ENCODE results near the gene GSTM1.
"Not testable (repeated sequence)": the region's sequence is repeated elsewhere in the genome, so short reads cannot be mapped to it uniquely, and the experiment has no call there.

Gene GSTM1

DNA sequence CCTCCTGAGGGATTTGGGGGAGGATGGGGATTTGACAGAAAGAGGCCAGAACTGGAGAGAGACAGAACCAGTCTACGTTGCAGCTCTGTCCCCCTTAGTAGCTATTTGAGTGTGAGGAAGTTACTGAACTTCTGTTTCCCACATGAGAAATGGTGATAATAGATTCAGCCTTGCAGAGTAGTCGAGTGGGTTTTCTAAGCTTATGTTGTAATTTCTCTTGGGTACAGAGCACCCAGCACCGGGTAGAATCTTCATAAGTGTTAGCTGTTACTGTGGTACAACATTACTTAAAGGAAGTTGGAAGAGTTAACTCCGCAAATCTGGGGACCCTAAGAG lies 27.0 kb upstream of the GSTM1 start:
- DNase-seq, result not testable (repeated sequence)

DNA sequence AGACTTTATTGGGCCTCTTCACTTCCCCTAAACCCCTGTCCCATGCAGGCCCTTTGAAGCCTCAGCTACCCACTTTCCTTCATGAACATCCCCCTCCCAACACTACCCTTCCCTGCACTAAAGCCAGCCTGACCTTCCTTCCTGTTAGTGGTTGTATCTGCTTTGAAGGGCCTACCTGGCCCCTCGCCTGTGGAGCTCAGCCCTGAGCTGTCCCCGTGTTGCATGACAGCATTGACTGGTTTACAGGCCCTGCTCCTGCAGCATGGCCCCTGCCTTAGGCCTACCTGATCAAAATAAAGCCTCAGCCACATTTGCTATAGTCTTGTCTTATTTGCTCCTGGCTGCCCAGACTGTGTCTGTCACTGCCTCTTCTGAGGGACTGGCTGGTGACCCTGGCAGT lies 26.2 kb upstream of the GSTM1 start:
- no peak for DNase-seq

DNA sequence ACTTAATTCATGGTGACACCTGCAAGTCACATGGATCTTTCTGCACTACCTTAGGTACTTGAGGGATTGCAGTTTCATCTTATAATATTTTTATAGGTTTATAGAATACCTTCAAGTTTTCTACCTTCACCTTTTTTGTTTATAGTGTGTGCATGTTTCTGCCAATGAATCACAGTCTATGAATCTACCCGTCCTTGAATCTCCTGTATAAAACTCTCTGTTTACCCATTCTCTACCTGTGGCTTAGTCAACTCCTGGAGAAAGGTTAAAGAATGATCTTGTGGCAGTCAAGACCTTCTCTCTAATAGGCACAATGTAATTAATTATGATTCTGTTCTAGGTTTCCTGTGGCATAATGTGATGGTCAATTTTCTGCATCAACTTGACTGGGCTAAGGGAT lies 22.9 kb upstream of the GSTM1 start:
- no peak for DNase-seq

DNA sequence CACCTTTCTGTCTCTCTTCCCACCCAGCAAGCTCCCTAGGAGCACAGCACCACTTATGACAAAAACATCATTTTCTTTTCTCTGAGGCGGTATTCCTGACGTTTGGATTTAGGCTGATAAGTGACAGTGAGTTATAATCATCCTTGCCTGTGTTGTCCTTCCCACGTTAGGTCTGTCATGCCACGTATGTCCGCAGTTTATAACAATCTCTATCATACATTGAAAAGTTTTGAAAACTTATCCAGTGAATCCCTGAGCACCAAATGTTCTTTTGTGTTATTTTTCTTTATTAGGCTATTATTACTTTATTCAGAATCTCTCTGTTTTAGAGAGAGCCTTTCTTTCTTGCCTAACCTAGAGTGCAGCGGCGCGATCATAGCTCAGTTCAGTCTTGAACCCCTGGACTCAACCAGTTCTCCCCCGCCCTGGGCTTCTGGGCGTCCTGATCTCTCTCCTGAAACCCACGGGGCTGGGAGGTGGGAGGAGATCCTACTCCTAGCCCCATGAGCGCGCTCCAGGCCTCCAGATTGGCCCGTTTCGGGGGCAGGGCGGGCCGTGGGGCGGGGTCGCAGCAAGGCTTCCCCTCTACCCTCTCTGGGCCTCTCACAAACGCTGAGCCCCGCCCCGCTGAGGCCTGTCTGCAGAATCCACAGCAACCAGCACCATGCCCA lies 20.0 kb upstream of the GSTM1 start, which contains the start of gene GSTM2:
GSTM2 (plus strand) TSS at position 606 of the 671 bp plus-strand sequence; CDS start at position 665, 59 bp downstream.
- DNase-seq, result peak; percentile 79

DNA sequence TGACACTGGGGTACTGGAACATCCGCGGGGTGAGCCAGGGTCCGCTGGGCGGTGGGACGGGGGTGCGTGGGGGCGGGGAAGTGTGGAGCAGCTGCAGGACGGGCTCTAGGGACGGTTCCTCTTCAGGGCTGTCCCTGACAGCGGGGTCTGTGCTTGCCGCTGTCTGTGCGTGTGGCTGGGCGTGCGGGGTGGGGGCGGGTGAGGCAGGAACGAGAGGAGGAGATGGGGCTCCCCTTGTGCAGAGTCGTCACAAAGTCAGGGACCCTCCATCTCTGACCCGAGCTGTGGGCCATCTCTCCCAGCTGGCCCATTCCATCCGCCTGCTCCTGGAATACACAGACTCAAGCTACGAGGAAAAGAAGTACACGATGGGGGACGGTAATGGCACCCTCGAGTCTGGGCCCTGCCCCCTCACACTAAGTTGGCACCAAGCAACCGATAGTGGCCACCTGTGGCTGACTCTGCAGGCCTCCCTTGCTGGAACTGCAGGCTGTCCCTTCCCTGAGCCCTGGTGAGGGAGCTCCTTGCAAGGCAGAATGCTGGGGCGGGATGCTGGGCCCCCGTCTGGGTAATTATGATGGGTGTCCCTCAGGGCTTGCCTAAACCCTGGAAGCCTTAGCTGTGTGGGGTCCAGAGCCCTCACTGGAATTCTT lies 19.4 kb upstream of the GSTM1 start:
- DNase-seq, result no peak

DNA sequence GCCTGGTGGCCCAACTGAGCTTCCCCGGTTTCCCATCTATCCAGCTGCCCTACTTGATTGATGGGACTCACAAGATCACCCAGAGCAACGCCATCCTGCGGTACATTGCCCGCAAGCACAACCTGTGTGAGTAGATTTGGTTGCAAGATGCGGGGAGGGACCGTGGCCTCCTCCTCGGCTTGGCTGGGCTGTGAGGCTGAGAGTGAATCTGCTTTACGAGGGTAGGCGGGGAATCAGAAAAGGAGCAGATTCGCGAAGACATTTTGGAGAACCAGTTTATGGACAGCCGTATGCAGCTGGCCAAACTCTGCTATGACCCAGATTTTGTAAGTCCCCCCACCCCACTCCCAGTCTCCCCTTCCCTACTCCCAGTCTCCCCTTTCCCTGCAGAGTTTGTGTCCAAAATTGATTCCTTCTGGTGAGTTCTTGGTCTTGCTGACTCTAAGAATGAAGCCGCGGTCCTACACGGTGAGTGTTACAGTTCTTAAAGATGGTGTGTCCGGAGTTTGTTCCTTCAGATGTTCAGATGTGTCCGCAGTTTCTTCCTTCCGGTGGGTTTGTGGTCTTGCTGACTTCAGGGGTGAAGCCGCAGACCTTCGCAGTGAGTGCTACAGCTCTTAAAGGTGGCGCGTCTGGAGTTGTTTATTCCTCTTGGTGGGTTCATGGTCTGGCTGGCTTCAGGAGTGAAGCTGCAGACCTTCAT lies 18.2 kb upstream of the GSTM1 start:
- DNase-seq, result no peak

DNA sequence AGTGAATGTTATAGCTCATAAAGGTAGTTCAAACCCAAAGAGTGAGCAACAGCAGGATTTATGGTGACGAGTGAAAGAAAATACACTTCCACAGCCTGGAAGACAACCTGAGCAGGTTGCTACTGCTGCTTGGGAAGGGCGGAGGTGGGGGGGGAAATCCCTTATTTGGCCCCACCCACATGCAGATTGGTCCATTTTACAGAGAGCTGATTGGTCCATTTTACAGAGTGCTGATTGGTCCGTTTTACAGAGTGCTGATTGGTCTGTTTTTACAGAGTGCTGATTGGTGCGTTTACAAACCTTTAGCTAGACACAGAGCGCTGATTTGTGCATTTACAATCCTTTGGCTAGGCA lies 17.7 kb upstream of the GSTM1 start:
- not testable (repeated sequence) for DNase-seq

DNA sequence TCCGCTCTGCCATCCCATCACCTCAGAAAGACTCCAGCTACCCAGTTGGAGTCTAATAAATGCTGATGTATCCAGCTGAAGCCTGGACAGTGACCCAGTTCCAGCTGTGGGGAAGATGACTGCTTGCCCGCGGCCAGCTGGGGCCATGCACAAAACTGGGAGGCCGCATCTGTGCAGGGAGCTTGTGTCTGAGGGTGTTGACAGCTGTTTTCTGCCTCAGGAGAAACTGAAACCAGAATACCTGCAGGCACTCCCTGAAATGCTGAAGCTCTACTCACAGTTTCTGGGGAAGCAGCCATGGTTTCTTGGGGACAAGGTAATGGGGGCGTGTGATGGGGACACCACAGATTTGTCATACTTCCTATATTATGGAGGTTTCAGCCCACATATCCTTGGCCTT lies 16.6 kb upstream of the GSTM1 start:
- DNase-seq, result no peak

DNA sequence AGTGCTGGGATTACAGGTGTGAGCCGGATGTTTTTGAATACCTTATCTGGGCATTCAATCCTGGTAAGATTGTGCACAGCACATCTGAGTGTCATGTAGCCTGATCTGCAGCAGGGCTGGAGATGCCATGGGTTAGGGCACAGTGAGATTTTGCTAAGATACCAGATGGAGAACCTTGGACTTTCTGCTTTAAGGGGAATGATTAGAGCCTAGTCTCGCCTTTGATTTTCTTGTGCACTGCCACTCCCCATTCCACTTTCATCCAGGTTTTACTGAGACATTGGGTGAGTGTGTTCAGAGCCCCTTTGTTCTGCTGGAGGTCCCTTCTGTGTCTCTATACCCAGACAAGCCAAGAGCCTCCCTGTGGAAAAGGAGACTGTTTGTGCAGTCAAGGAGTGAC lies 13.8 kb upstream of the GSTM1 start:
- not testable (repeated sequence) for DNase-seq

DNA sequence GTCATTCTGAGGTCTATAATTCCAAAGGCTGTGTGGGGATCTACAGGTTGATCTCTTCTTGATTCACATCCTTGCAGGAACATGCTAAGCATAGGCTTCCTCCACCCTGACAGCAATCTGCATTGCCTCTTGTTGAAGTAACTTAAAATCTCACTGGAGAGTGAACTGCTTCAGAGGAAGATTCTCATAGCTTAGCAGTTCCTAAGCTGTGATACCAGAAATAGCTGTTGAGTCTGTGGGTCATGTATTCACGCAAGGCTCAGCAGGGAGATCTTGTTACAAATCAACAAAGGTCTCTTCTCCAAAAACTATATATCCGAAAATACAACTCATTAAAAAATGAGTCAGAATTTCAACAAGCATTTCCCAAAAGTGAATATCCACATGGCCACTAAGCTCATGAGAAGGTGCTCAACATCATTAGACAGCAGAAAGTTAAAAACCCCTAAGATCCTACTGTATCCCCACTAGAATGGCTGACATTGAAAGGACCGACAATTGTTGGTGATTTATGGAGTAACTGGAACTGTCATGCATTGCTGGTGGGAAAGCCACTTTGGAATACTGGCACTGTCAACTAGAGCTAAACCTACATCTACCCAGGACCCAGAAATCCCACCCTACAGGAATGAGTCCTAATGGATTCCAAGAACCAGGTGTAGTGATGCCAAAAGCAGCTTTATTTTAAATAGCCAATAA lies 10.8 kb upstream of the GSTM1 start:
- DNase-seq, result not testable (repeated sequence)

DNA sequence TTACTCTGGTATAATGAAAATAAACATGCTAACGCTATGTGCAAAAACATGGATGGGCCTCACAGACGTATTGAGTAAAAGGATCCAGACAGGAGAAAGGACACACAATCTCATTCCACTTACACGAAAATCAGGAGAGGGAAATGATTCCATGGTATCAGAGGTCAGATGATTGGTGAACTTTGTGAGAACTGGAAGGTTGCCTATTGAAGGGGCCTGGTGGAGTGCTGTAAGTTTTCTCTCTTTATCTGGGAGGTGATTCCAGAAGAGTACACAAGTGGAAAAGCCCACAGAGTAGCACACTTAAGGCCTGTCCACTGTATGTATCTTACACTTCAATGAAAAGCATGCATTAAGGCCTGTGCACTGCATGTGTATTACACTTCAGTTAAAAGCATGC lies 10.2 kb upstream of the GSTM1 start:
- no peak for DNase-seq

DNA sequence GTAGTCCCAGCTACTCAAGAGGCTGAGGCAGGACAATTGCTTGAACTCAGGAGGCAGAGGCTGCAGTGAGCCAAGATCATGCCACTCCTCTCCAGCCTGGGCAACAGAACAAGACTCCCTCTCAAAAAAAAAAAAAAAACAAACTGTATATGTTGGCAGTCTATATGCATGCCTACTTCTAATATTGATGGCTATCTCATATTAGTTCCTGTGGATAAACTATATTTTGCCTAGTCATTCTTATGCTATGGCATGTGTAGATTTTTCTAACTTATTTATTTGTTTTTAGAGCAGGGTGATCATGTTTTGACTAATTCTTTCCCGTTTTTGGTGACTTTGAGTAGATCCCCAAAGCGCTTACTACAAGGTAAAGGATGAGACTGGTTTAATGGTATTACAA lies 9.0 kb upstream of the GSTM1 start:
- not testable (repeated sequence) for DNase-seq

DNA sequence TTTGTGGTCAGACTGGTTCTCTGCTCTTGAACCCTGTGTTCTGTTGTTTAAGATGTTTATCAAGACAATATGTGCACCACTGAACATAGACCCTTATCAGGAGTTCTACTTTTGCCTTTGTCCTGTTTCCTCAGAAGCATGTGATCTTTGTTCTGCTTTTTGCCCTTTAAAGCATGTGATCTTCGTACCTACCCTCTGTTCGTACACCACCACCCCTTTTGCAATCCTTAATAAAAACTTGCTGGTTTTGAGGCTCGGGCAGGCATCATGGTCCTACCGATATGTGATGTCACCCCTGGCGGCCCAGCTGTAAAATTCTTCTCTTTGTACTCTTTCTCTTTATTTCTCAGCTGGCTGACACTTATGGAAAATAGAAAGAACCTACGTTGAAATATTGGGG lies 2.8 kb upstream of the GSTM1 start:
- not testable (repeated sequence) for DNase-seq

DNA sequence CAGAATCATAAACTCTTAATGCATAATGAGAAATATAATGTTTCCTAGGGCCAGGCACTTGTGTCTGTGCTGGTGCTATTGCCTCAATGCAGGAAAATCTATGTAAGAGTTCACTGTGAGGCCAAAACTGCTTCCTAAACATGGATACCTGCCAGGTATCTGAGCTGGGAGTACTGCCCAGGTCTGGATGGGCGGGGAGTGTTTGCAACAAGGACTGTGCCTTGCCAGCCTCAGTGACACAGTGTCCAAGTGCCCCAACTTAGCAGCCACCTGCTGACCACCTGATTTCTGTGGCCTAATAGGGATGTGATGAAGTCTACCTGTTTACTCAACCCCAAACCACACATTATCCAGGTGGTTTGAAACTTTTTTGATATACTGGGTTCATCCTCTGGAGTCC lies 2.2 kb upstream of the GSTM1 start:
- DNase-seq, result not testable (repeated sequence)

DNA sequence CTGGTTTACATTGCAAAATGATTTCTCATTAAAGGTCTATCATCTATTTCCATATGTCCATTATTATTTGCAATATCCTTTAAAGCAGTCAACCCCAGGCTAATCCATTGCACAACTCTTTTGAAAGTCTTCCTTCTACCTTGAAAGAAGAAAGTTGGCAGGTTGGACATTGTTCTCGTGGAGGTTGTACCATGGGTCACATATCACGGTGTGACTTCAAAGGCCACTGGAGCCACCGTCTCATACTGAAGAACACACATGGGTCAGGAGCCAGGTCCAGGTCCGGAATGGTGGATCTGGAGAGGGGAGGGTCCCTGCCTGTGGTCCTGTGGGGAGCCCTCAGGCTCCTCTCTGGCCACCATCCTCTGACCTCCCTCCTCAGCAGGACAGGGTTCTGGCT lies 1.7 kb upstream of the GSTM1 start:
- DNase-seq, result not testable (repeated sequence)

DNA sequence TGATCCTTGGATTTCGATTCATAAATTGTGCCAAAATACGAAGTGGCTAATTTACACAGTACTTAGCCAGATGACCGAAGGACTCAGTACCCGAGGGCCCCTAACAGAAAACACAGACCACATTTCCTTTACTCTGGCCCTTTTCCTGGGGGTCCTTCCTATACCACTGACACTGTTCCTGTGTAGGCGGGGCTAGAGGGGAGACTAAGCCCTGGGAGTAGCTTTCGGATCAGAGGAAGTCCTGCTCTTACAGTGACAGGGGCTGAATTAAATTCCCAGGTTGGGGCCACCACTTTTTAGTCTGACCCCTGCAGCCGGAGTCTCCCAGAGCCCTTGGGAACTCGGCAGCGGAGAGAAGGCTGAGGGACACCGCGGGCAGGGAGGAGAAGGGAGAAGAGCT lies 508 bp upstream of the GSTM1 start:
- not testable (repeated sequence) for DNase-seq

DNA sequence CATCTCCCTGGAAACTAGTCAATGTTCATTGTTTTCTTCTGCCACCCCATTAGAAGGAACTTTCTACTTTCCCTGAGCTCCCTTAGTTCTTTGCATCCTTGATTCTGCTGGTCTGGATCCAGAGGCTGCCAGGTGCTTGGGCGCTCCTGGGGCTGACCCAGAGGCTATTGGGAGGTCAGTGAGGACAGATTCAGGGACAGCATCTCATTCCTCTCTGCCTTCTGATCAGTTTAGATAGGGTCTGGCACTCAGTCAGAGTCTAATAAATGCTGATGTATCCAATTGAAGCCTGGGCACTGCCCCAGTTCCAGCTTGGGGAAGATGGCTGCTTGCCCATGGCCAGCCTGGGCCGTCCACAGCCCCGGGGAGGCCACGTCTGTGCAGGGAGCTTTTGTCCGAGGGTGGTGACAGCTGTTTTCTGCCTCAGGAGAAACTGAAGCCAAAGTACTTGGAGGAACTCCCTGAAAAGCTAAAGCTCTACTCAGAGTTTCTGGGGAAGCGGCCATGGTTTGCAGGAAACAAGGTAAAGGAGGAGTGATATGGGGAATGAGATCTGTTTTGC lies 2.3 kb downstream of the GSTM1 start:
- no peak for DNase-seq

DNA sequence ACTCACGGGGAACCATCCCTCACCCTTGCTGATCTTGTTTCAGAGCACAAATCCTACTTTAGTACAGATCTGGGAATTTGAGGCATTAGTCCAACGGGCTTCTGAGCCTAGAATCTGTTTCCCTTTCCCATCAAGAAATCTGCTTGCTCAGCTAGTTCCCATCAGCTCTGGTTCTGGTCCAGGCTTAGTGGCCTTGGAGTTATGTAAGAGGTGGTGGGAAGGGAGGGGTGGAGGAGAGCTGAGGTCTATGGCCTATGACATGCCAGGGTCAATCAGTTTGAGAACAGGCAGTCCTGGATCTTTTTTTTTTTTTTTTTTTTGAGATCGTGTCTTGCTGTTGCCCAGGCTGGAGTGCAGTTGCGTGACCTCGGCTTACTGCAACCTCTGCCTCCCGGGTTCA lies 4.1 kb downstream of the GSTM1 start:
- DNase-seq, result no peak

DNA sequence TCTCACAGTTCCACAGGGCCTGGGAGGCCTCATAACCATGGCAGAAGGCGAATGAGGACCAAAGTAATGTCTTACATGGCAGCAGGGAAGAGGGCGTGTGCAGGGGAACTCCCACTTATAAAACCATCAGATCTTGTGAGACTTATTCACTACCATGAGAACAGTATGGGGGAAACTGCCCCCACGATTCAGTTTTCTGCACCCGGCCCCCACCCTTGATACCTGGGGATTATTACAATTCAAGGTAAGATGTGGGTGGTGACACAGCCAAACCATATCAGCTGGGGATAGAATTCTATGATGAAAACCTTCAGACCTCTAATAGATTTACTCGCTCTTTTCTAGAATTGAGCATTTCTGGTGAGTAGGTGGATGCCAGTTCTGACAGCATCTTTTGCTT lies 6.8 kb downstream of the GSTM1 start:
- DNase-seq, result not testable (repeated sequence)

DNA sequence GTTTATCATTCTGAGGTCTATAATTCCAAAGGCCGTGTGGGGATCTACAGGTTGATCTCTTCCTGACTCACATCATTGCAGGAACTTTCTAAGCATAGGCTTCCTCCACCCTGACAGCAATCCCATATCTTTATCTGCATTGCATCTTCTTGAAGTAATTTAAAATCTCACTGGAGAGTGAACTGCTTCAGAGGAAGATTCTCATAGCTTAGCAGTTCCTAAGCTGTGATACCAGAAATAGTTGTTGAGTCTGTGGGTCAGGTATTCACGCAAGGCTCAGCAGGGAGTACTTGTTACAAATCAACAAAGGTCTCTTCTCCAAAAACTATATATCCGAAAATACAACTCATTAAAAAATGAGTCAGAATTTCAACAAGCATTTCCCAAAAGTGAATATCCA lies 7.5 kb downstream of the GSTM1 start:
- DNase-seq, result not testable (repeated sequence)

DNA sequence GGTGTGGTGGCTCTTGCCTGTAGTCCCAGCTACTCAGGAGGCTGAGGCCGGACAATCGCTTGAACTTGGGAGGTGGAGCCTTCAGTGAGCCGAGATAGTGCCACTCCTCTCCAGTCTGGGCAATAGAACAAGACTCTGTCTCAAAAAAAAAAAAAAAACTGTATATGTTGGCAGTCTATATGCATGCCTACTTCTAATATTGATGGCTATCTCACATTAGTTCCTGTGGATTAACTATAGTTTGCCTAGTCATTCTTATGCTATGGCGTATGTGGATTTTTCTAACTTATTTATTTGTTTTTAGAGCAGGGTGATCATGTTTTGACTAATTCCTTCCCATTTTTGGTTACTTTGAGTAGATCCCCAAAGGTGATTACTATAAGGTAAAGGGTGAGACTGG lies 9.4 kb downstream of the GSTM1 start:
- no peak for DNase-seq

DNA sequence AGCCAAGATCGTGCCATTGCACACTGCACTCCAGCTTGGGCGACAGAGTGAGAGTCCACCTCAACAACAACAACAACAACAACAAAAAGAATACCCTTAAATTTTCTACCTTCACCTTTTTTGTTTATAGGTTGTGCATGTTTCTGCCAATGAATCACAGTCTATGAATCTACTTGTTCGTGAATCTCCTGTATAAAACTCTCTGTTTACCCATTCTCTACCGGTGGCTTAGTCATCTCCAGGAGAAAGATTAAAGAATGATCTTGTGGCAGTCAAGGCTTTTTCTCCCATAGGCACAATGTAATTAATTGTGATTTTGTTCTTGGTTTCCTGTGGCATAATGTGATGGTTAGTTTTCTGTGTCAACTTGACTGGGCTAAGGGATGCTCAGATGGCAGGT lies 10.2 kb downstream of the GSTM1 start:
- DNase-seq, result not testable (repeated sequence)

DNA sequence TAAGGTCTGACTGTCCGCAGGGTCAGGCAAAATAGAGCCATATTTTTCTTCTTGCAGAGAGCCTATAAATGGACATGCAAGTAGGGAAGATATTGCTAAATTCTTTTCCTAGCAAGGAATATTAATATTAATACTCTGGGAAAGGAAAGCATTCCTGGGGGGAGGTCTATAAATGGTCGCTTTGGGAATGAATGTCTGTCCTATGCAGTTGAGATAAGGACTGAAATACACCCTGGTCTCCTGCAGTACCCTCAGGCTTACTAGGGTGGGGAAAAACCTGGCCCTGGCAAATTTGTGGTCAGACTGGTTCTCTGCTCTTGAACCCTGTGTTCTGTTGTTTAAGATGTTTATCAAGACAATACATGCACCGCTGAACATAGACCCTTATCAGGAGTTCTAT lies 15.3 kb downstream of the GSTM1 start:
- DNase-seq, result not testable (repeated sequence)
